ENCODE results near the gene TMPRSS12.
"Not testable (repeated sequence)": the region's sequence is repeated elsewhere in the genome, so short reads cannot be mapped to it uniquely, and the experiment has no call there.

Gene TMPRSS12

DNA sequence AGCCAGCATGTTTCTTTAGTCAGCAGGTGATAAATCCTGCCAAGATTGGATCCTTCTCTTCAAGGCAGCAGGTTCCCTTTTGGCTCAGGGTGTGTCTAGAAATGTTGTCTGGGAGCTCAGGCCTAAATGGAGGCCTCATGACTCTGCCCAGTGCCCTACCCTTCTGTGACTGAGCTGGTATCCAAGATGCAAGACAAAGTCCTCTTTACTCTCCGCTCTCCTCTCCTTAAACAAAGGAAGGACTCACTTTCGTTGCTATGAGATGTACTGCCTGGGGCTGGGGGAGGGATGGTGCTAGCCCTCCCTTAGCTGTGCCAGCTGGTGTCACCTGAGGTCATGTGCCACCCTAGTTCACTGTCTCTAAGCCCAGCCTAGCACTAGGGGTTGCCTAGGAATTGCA is 13.8 kb upstream of the TMPRSS12 start:
- no peaks in the 10 kb centered on the region for H3K27me3 ChIP-seq
- TF ChIP-seq, protein P1, sequence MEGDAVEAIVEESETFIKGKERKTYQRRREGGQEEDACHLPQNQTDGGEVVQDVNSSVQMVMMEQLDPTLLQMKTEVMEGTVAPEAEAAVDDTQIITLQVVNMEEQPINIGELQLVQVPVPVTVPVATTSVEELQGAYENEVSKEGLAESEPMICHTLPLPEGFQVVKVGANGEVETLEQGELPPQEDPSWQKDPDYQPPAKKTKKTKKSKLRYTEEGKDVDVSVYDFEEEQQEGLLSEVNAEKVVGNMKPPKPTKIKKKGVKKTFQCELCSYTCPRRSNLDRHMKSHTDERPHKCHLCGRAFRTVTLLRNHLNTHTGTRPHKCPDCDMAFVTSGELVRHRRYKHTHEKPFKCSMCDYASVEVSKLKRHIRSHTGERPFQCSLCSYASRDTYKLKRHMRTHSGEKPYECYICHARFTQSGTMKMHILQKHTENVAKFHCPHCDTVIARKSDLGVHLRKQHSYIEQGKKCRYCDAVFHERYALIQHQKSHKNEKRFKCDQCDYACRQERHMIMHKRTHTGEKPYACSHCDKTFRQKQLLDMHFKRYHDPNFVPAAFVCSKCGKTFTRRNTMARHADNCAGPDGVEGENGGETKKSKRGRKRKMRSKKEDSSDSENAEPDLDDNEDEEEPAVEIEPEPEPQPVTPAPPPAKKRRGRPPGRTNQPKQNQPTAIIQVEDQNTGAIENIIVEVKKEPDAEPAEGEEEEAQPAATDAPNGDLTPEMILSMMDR (IDR thresholded peaks at IDR 0.05): no peak
- H3K4me1 ChIP-seq (ENCODE audit: control insufficient read depth in 1 of 2, insufficient read depth in 1 of 2, low read depth in 1 of 2, low read length in 1 of 2): peaks cover 0 to 5% of the 10 kb centered on the region in 2 experiments
- no peak overlapping the region for H3K27ac ChIP-seq
- no peak overlapping the region for H3K4me3 ChIP-seq (ENCODE audit: low read depth in 1 of 2, low read length in 1 of 2)
- H3K9me3 ChIP-seq: no peaks in the 10 kb centered on the region
- no peaks in the 10 kb centered on the region for H3K36me3 ChIP-seq

DNA sequence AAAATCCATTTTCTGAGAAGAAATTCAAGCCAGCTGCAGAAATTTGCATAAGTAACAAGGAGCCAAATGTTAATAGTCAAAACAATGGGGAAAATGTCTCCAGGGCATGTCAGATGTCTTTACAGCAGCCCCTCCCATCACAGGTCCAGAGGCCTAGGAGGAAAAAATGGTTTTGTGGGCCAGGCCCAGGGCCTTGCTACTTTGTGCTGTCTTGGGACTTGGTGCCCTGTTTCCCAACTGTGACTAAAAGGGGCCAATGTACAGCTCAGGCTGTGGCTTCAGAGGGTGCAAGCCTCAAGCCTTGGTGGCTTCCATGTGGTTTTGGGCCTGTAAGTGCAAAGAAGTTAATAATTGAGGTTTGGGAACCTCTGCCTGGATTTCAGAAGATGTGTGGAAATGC is 8.9 kb upstream of the TMPRSS12 start:
- not testable (repeated sequence) for H3K4me1 ChIP-seq (ENCODE audit: control insufficient read depth in 1 of 2, insufficient read depth in 1 of 2, low read depth in 1 of 2, low read length in 1 of 2); H3K27me3 ChIP-seq; H3K36me3 ChIP-seq; H3K4me3 ChIP-seq (ENCODE audit: low read depth in 1 of 2, low read length in 1 of 2); H3K9me3 ChIP-seq; H3K27ac ChIP-seq

DNA sequence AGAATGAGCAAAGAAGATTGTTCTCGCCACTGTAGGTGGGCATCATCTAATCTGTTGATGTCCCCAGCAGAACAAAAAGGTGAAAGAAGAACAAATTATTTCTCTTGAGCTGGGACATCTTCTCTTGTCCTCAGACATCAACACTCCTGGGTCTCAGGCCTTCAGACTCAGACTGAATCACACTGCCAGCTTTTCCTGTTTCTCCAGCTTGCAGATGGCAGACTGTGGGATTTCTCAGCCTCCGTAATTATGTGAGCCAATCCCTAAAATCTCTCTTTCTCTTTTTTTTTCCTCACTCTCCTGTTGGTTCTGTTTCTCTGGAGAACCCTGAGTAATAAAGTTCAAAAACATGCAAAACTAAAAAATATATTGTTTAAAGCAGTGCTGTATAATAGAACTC is 3.7 kb upstream of the TMPRSS12 start:
- H3K9me3 ChIP-seq: no peaks in the 10 kb centered on the region
- no peak overlapping the region for H3K27ac ChIP-seq
- H3K27me3 ChIP-seq: peaks cover 6% of the 10 kb centered on the region
- no peaks in the 10 kb centered on the region for H3K4me1 ChIP-seq (ENCODE audit: control insufficient read depth in 1 of 2, insufficient read depth in 1 of 2, low read depth in 1 of 2, low read length in 1 of 2)
- no peaks in the 10 kb centered on the region for H3K36me3 ChIP-seq
- TF ChIP-seq, protein P1 (IDR thresholded peaks at IDR 0.05): no peak
- no peak overlapping the region for H3K4me3 ChIP-seq (ENCODE audit: low read depth in 1 of 2, low read length in 1 of 2)

DNA sequence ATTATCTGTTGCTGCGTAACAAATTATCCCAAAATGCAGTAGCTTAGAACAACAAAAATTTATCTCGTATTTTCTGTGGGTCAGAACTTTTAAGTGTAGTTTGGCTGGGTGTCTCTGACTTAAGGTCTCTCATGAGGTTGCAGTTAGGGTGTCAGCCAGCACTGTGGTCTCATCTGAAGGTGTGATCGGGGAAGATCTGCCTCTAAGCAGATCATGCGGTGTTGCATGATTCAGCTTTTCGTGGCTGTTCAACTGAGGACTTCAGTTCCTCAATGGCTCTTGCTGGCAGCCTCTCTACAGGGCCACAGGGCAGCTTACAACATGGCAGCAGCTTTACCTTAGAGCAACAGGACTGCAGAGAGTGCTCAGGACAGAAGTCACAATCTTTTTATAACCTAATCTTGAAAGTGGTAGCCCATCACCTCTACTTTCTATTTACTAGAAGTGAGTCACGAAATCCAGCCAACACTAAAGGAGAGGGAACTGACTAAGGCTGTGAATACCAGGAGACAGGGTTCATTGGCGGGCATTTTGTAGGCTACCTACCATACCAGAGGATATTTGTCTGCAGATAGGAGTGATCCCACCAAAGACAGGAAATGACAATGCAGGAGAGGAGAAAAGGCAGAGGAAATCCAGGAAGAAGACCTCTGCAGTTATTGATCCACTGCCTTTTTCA is 1.8 kb upstream of the TMPRSS12 start:
- H3K27me3 ChIP-seq: peaks cover 6% of the 10 kb centered on the region
- H3K36me3 ChIP-seq: no peaks in the 10 kb centered on the region
- no peaks in the 10 kb centered on the region for H3K9me3 ChIP-seq
- H3K4me1 ChIP-seq (ENCODE audit: control insufficient read depth in 1 of 2, insufficient read depth in 1 of 2, low read depth in 1 of 2, low read length in 1 of 2): no peaks in the 10 kb centered on the region
- TF ChIP-seq, protein P1 (IDR thresholded peaks at IDR 0.05): no peak
- no peak overlapping the region for H3K4me3 ChIP-seq (ENCODE audit: low read depth in 1 of 2, low read length in 1 of 2)
- H3K27ac ChIP-seq: no peak overlapping the region

DNA sequence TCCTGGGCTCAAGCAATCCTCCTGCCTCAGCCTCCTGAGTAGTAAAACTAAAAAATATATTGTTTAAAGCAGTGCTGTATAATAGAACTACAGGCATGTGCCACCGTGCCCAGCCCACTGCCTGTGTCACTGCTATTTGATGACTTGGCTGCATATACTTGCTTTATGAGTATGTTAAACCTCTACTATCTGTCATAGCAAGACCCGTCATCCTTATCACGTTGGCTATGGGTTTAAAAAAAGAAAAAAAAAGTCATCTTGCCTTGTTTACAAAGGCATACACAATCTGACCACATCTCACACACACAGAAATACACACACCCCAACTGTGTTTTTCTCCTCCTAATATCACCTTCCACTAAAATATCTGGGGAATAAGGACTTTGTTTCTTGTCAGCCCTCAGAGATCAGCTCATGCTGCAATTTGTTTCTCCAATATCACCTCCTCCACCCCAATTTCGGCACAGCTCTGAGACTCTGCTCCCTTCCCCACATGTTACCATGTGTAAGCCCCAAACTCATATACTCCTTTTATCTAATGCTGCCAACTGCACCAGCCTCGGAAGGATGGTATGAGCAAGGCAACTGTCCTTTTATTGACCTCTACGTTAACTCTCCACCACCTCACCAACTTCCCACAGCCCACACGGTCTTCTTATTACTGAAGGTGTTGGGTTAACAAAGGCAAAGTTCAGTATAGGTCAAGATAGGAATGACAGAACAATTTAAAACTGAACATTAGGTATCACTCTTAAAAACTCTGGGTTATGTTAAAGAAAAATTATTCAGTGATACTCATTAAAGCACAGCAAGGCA is 802 bp upstream of the TMPRSS12 start:
- TF ChIP-seq, protein P1 (IDR thresholded peaks at IDR 0.05): no peak
- no peaks in the 10 kb centered on the region for H3K9me3 ChIP-seq
- no peaks in the 10 kb centered on the region for H3K36me3 ChIP-seq
- peaks cover 6% of the 10 kb centered on the region for H3K27me3 ChIP-seq
- H3K4me3 ChIP-seq (ENCODE audit: low read depth in 1 of 2, low read length in 1 of 2): no peak overlapping the region
- H3K27ac ChIP-seq: no peak overlapping the region
- no peaks in the 10 kb centered on the region for H3K4me1 ChIP-seq (ENCODE audit: control insufficient read depth in 1 of 2, insufficient read depth in 1 of 2, low read depth in 1 of 2, low read length in 1 of 2)

DNA sequence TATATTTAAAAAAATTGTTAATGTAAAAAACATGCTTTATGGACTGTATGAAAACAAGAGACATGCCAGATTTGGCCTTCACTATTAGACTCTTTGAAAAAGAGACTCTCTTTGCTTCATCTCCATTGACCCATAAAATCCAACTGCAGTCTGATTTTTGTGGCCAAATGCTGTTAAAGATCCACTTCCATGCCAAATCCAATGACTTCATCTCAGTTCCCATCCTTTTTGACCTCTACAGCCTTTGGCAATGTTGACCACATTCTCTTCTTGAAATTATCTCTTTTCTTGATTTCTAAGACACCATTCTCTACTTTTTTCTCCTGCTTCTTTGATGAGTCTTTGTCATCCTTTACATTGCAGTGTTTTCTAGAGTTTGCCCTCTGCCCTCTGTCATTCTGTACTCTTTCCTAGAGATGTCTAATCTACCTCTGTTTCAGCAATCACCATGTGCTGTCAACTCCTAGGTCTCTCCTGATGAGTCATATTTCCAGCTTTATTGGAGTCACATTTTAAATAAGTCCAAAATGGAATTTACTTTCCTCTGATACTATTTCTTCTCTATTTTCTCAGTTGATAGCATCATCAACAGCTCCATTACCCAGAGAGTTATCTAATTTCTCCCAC is 2.4 kb downstream of the TMPRSS12 start:
- no peaks in the 10 kb centered on the region for H3K9me3 ChIP-seq
- H3K4me1 ChIP-seq (ENCODE audit: control insufficient read depth in 1 of 2, insufficient read depth in 1 of 2, low read depth in 1 of 2, low read length in 1 of 2): no peaks in the 10 kb centered on the region
- H3K36me3 ChIP-seq: no peaks in the 10 kb centered on the region
- no peak overlapping the region for H3K27ac ChIP-seq
- TF ChIP-seq, protein P1 (IDR thresholded peaks at IDR 0.05): no peak
- H3K4me3 ChIP-seq (ENCODE audit: low read depth in 1 of 2, low read length in 1 of 2): no peak overlapping the region
- H3K27me3 ChIP-seq: peaks cover 6% of the 10 kb centered on the region
